OCI-LY1 (cell line): ENCODE results near the gene CC2D2B.

Experiments used
- CTCF ChIP-seq: fragments of 200-600 bp; sonication (generic), shearing (Covaris generic); IDR thresholded peaks from 2 replicates; pipeline ENCODE4 v1.5.1; 2017; ENCODE audit warnings: mild to moderate bottlenecking, antibody characterized with exemption, low read length, moderate library complexity, mixed read lengths
- EZH2 ChIP-seq: fragments of 200-600 bp; sonication (generic), shearing (Covaris generic); IDR thresholded peaks from 2 replicates; pipeline ENCODE4 v1.8.0; 2017; ENCODE audit warnings: borderline replicate concordance, mixed run types, mild to moderate bottlenecking, antibody characterized with exemption, low read length, moderate library complexity, mixed read lengths

DNA sequence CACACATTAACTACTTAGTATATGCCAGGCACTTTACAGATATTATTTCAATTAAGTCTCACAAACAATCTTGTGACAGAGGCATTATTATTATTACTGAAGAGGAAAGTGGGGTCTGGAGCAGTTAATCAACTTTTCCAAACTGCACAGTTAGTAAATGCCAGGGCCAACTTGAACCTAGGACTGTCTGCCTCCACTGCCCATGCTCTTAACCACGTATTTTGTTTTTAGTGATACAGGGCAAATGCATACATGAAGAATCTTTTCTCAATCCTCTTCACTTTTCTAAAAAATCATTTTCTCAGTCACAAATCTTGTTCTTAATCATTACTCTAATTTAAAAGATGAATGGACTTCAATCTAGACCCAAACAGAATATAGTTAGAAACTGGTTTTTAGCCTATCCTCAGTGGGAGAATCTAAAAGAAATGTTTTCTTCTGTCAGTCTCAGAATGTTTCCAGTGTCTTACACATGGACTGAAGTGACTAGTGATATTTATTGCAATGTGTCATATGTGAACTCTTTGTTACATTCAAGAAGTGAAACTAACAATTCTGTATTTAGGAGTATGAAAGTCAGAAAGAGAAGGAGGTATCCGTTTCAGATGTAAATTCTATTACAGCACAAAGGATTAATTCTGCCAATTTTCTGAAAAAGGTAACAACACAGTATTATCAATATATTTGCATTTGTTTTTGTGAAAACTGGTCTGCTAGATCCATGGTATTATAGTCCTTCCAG lies 80.1 kb downstream of the CC2D2B start:
- no peak for TF ChIP-seq CTCF
- TF ChIP-seq EZH2, result no peak
